Effector memory CD4-positive, alpha-beta T cell (primary cell): ENCODE results near the gene ADRA2A.

Source experiments
- DNase-seq, 3 donors: peaks; one replicate each; pipeline ENCODE4 v3.0.0-alpha.2; 2020
- H3K27ac ChIP-seq: 2 replicates; pipeline ENCODE4 v1.7.0; 2013; ENCODE audit warnings: mild to moderate bottlenecking, low read length, moderate library complexity; ENCODE audit not compliant: insufficient read depth, poor library complexity, severe bottlenecking
- H3K27me3 ChIP-seq: replicated peaks from 2 replicates; pipeline ENCODE4 v1.7.0; 2013; ENCODE audit warnings: mild to moderate bottlenecking, low read length; ENCODE audit not compliant: insufficient read depth, control insufficient read depth, poor library complexity, severe bottlenecking
- H3K36me3 ChIP-seq: 2 replicates; pipeline ENCODE4 v1.7.0; 2013; ENCODE audit warnings: mild to moderate bottlenecking, low read length, moderate library complexity; ENCODE audit not compliant: control insufficient read depth, insufficient read depth
- H3K4me1 ChIP-seq: 2 replicates; pipeline ENCODE4 v1.7.0; 2013; ENCODE audit warnings: low read length, mild to moderate bottlenecking; ENCODE audit not compliant: control insufficient read depth, insufficient read depth, poor library complexity, severe bottlenecking
- H3K4me3 ChIP-seq: 2 replicates; pipeline ENCODE4 v1.7.0; 2013; ENCODE audit warnings: low read length, low read depth, mild to moderate bottlenecking; ENCODE audit not compliant: insufficient read depth, poor library complexity, severe bottlenecking
- H3K9me3 ChIP-seq: 2 replicates; pipeline ENCODE4 v1.7.0; 2013; ENCODE audit warnings: mild to moderate bottlenecking, low read length, moderate library complexity; ENCODE audit not compliant: control insufficient read depth

Gene ADRA2A

GRCh38 chr10:111108441-111108840, 31.6 kb downstream of the ADRA2A start:
- Histone ChIP-seq H3K4me3 (no peak overlapping the region), H3K27me3 (no peaks in the 10 kb centered on the region), H3K36me3 (no peaks in the 10 kb centered on the region), H3K9me3 (no peaks in the 10 kb centered on the region), H3K27ac (no peak overlapping the region), H3K4me1 (no peaks in the 10 kb centered on the region)
- no peak for DNase-seq

- Histone ChIP-seq H3K36me3 (no peaks in the 10 kb centered on the region), H3K27ac (no peak overlapping the region), H3K27me3 (no peaks in the 10 kb centered on the region), H3K4me1 (no peaks in the 10 kb centered on the region), H3K9me3 (no peaks in the 10 kb centered on the region), H3K4me3 (no peak overlapping the region)
- no peak for DNase-seq
Measured at GRCh38 chr10:111109501-111110242, 32.8 kb downstream of the ADRA2A start.

- Histone ChIP-seq H3K4me3 (no peak overlapping the region), H3K27ac (no peak overlapping the region), H3K9me3 (no peaks in the 10 kb centered on the region), H3K36me3 (no peaks in the 10 kb centered on the region), H3K27me3 (no peaks in the 10 kb centered on the region), H3K4me1 (no peaks in the 10 kb centered on the region)
- no peak for DNase-seq
Measured at GRCh38 chr10:111110771-111111170, 33.9 kb downstream of the ADRA2A start.

GRCh38 chr10:111112333-111112732, 35.5 kb downstream of the ADRA2A start:
- Histone ChIP-seq H3K9me3 (no peaks in the 10 kb centered on the region), H3K27me3 (no peaks in the 10 kb centered on the region), H3K4me3 (no peak overlapping the region), H3K4me1 (no peaks in the 10 kb centered on the region), H3K36me3 (no peaks in the 10 kb centered on the region), H3K27ac (no peak overlapping the region)
- no peak for DNase-seq

GRCh38 chr10:111113238-111113960, 36.6 kb downstream of the ADRA2A start:
- H3K4me1 ChIP-seq: no peaks in the 10 kb centered on the region

GRCh38 chr10:111113961-111114757, 37.3 kb downstream of the ADRA2A start:
- no peaks in the 10 kb centered on the region for H3K9me3 ChIP-seq
- H3K27me3 ChIP-seq: no peaks in the 10 kb centered on the region
- no peak overlapping the region for H3K4me3 ChIP-seq
- no peak overlapping the region for H3K27ac ChIP-seq
- no peaks in the 10 kb centered on the region for H3K36me3 ChIP-seq
- no peaks in the 10 kb centered on the region for H3K4me1 ChIP-seq
- DNase-seq: no peak

More at GRCh38 chr10:111113238-111113960, 36.6 kb downstream of the ADRA2A start:
- Histone ChIP-seq H3K27ac (no peak overlapping the region), H3K36me3 (no peaks in the 10 kb centered on the region), H3K4me3 (no peak overlapping the region), H3K9me3 (no peaks in the 10 kb centered on the region), H3K27me3 (no peaks in the 10 kb centered on the region)
- no peak for DNase-seq

GRCh38 chr10:111114758-111115500, 38.1 kb downstream of the ADRA2A start:
- no peaks in the 10 kb centered on the region for H3K4me1 ChIP-seq
- H3K27ac ChIP-seq: no peak overlapping the region
- H3K36me3 ChIP-seq: no peaks in the 10 kb centered on the region
- no peaks in the 10 kb centered on the region for H3K9me3 ChIP-seq
- no peak for DNase-seq
- H3K4me3 ChIP-seq: no peak overlapping the region
- no peaks in the 10 kb centered on the region for H3K27me3 ChIP-seq

GRCh38 chr10:111116211-111116610, 39.4 kb downstream of the ADRA2A start:
- H3K9me3 ChIP-seq: no peaks in the 10 kb centered on the region
- H3K4me3 ChIP-seq: no peak overlapping the region
- H3K4me1 ChIP-seq: no peaks in the 10 kb centered on the region
- H3K36me3 ChIP-seq: no peaks in the 10 kb centered on the region
- no peaks in the 10 kb centered on the region for H3K27me3 ChIP-seq
- H3K27ac ChIP-seq: no peak overlapping the region
- no peak for DNase-seq

- H3K9me3 ChIP-seq: no peaks in the 10 kb centered on the region
- H3K4me3 ChIP-seq: no peak overlapping the region
- H3K27me3 ChIP-seq: no peaks in the 10 kb centered on the region
- no peaks in the 10 kb centered on the region for H3K36me3 ChIP-seq
- H3K4me1 ChIP-seq: no peaks in the 10 kb centered on the region
- no peak overlapping the region for H3K27ac ChIP-seq
- no peak for DNase-seq
Measured at GRCh38 chr10:111116762-111117445, 40.1 kb downstream of the ADRA2A start.
